ENCODE measurements around the gene SNPH.

Gene SNPH

DNA sequence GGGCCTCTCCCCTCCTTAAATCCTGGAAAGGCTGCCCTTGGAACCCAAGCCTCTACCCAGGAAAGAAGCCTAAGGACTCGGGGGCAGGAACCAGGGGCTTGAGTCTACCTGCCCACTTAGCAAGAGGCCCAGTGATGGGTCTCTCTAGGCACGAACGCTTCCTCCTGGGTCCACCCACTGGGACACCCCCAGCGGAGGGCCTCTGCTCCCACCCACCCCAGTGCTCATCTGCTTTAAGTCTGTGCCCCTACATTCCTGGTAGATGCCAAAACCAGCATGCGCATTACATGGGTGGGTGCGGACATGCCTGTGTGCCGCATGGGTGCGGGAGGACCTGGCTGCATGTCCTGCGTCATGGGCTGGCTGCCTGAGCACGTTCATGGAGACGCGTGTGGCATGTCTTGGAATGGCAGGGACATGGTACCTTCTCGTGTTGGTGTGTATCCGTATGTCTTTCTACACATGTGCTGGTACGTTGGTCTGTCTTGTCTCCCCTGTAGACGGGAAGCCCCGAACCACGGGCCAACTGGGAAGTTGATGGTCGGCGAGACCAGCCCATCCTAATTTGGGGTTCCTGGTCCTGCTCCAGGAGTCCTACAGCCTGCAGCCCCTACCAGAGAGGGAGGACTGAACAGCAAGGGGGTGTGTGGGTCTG lies 29.3 kb downstream of the SNPH start:
- DNase-seq (ENCODE audit: low read depth), result no peak
- TF ChIP-seq MYC (IDR thresholded peaks at IDR 0.05; ENCODE audit: low read depth, low read length), result no peak
- no peak for TF ChIP-seq POLR2A (IDR thresholded peaks at IDR 0.05; ENCODE audit: extremely low read depth, insufficient read length)
- TF ChIP-seq, protein P1, sequence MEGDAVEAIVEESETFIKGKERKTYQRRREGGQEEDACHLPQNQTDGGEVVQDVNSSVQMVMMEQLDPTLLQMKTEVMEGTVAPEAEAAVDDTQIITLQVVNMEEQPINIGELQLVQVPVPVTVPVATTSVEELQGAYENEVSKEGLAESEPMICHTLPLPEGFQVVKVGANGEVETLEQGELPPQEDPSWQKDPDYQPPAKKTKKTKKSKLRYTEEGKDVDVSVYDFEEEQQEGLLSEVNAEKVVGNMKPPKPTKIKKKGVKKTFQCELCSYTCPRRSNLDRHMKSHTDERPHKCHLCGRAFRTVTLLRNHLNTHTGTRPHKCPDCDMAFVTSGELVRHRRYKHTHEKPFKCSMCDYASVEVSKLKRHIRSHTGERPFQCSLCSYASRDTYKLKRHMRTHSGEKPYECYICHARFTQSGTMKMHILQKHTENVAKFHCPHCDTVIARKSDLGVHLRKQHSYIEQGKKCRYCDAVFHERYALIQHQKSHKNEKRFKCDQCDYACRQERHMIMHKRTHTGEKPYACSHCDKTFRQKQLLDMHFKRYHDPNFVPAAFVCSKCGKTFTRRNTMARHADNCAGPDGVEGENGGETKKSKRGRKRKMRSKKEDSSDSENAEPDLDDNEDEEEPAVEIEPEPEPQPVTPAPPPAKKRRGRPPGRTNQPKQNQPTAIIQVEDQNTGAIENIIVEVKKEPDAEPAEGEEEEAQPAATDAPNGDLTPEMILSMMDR (IDR thresholded peaks at IDR 0.05; ENCODE audit: low read depth, low read length), result no peak
- TF ChIP-seq, protein P2, sequence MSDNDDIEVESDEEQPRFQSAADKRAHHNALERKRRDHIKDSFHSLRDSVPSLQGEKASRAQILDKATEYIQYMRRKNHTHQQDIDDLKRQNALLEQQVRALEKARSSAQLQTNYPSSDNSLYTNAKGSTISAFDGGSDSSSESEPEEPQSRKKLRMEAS (IDR thresholded peaks at IDR 0.05; ENCODE audit: low read depth, low read length), result no peak
- no peak overlapping the region for H3K4me3 ChIP-seq (ENCODE audit: low read depth, low read length)

DNA sequence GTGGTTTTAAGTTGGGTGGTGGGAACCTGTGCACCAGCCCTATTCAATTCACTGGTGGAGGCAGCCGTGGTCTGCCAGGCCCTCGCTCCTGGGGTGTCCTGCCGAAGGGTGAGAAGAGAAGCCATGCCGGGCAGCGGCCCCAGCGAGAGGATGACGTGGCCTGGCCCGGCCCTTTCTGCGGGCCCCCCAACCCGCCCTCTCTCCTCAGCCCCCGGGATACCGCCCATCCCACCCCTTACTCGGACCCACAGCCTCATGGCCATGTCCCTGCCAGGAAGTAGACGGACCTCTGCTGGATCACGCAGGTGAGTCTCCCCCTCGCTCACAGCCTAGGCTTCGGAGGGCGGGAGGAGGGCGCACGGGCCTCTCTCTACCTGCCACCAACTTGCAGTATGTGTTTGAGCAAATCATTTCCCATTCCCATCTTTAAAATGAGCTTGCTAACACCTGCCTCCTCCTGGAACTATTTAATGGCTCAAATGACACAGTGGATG lies 30.1 kb downstream of the SNPH start:
- DNase-seq (ENCODE audit: low read depth), result no peak

DNA sequence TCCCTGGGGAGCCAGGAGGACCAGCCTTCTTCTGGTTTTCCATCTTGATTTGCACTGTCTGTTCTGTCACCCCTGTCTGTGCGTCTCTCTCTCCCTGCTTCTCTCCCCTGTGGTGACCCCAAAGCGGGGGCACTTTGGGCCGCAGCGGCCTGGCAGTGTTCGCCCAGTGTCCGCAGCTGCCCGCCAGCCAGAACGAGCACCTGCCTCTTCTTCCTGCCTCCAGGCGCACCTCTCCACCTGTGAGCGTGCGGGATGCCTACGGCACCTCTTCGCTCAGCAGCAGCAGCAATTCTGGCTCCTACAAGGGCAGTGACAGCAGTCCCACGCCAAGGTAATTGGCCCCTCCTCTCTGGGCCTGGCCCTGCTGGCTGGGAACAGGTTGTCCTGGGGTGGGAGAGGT lies 30.8 kb downstream of the SNPH start:
- no peak for DNase-seq (ENCODE audit: low read depth)
- no peak overlapping the region for H3K4me3 ChIP-seq (ENCODE audit: low read depth, low read length)
- TF ChIP-seq MYC (IDR thresholded peaks at IDR 0.05; ENCODE audit: low read depth, low read length) (no peak), POLR2A (IDR thresholded peaks at IDR 0.05; ENCODE audit: extremely low read depth, insufficient read length) (no peak)
- TF ChIP-seq, protein P2 (IDR thresholded peaks at IDR 0.05; ENCODE audit: low read depth, low read length), result no peak
- TF ChIP-seq, protein P1 (IDR thresholded peaks at IDR 0.05; ENCODE audit: low read depth, low read length), result no peak

More for the DNA sequence above, 30.1 kb downstream of the SNPH start:
- H3K4me3 ChIP-seq (ENCODE audit: low read depth, low read length), result no peak overlapping the region
- TF ChIP-seq, protein P2 (IDR thresholded peaks at IDR 0.05; ENCODE audit: low read depth, low read length), result no peak
- TF ChIP-seq MYC (IDR thresholded peaks at IDR 0.05; ENCODE audit: low read depth, low read length) (no peak), POLR2A (IDR thresholded peaks at IDR 0.05; ENCODE audit: extremely low read depth, insufficient read length) (no peak)
- TF ChIP-seq, protein P1 (IDR thresholded peaks at IDR 0.05; ENCODE audit: low read depth, low read length), result no peak

DNA sequence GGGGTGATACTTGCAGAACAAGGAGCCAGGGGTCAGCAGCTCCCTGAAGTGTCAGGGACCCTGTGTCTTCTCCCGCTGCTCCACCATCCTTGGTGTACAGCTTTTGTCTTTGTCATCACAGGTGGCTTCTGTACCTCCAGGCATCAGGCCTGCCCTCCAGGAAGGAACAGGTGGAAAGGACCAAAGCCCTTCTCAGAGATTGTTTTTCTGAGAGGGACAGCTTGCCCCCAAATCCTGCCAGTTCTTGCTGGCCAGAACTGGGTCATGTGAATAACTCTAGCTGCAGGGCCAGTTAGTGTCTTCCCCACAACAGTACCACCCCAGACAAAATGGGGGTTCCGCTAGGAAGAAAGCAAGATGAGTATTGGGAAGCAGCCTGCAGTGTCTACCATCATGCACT lies 31.4 kb downstream of the SNPH start:
- DNase-seq (ENCODE audit: low read depth), result no peak
- no peak overlapping the region for H3K4me3 ChIP-seq (ENCODE audit: low read depth, low read length)
- TF ChIP-seq, protein P1 (IDR thresholded peaks at IDR 0.05; ENCODE audit: low read depth, low read length), result no peak
- TF ChIP-seq, protein P2 (IDR thresholded peaks at IDR 0.05; ENCODE audit: low read depth, low read length), result no peak
- TF ChIP-seq POLR2A (IDR thresholded peaks at IDR 0.05; ENCODE audit: extremely low read depth, insufficient read length) (no peak), MYC (IDR thresholded peaks at IDR 0.05; ENCODE audit: low read depth, low read length) (no peak)

DNA sequence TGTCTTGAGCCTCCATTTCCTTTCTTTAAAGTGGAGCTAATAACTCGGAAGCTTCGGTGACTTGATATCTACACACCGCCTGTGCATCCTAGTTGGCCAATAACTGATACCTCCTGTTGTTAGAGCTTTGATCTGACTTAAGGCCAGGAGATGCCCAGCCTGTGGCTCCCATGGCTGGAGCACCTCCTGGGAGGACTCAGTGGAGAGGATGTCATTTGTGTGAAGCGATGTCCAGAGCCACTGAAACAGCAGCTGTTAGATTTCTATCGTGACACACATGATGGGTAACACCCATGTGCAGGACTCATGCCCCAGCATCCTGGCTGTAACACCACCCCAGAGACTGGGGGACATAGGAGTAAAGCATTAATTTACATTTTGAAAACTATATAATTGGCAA lies 32.1 kb downstream of the SNPH start:
- no peak for DNase-seq (ENCODE audit: low read depth)
- TF ChIP-seq, protein P2 (IDR thresholded peaks at IDR 0.05; ENCODE audit: low read depth, low read length), result no peak
- TF ChIP-seq MYC (IDR thresholded peaks at IDR 0.05; ENCODE audit: low read depth, low read length) (no peak), POLR2A (IDR thresholded peaks at IDR 0.05; ENCODE audit: extremely low read depth, insufficient read length) (no peak)
- TF ChIP-seq, protein P1 (IDR thresholded peaks at IDR 0.05; ENCODE audit: low read depth, low read length), result no peak
- no peak overlapping the region for H3K4me3 ChIP-seq (ENCODE audit: low read depth, low read length)

Measured in NB4 (cell line).